NCI-H1048 (cell line): Measurements from ENCODE around the gene SYNC.

ENCODE experiments used
- DNase-seq: peaks from one replicate; lab custom pipeline; 2025; lab: John Stamatoyannopoulos, UW

SYNC gene

GRCh38 chr1:32702599-32703478, at the start of gene SYNC:
Gene SYNC, minus strand, starts transcription at chr1:32702770. Its CDS starts 110 bp downstream, at chr1:32702660.
- no peak for DNase-seq

- DNase-seq = no peak
Observed at GRCh38 chr1:32749771-32750170, 47.2 kb upstream of the SYNC start.

GRCh38 chr1:32749332-32749731, 46.8 kb upstream of the SYNC start:
- DNase-seq = no peak

GRCh38 chr1:32748926-32749325, 46.4 kb upstream of the SYNC start:
- DNase-seq = no peak

GRCh38 chr1:32748348-32748747, 45.8 kb upstream of the SYNC start:
- no peak for DNase-seq

- no peak for DNase-seq
Observed at GRCh38 chr1:32746130-32746529, 43.6 kb upstream of the SYNC start.

- no peak for DNase-seq
Observed at GRCh38 chr1:32744071-32744425, 41.5 kb upstream of the SYNC start.

- no peak for DNase-seq
Observed at GRCh38 chr1:32743380-32744070, 41.0 kb upstream of the SYNC start.

GRCh38 chr1:32742956-32743355, 40.4 kb upstream of the SYNC start:
- DNase-seq = no peak

- no peak for DNase-seq
Observed at GRCh38 chr1:32742199-32742947, 39.8 kb upstream of the SYNC start.

- DNase-seq = no peak
Observed at GRCh38 chr1:32741413-32742198, 39.0 kb upstream of the SYNC start.

GRCh38 chr1:32741059-32741412, 38.5 kb upstream of the SYNC start:
- no peak for DNase-seq

- DNase-seq = no peak
Observed at GRCh38 chr1:32736812-32737791, 34.5 kb upstream of the SYNC start.

GRCh38 chr1:32733582-32734321, 31.2 kb upstream of the SYNC start:
- DNase-seq = no peak

- no peak for DNase-seq
Observed at GRCh38 chr1:32729254-32730046, 26.9 kb upstream of the SYNC start.

- DNase-seq = no peak
Observed at GRCh38 chr1:32728413-32729077, 26.0 kb upstream of the SYNC start.

GRCh38 chr1:32727876-32728275, 25.3 kb upstream of the SYNC start:
- DNase-seq = no peak

- DNase-seq = no peak
Observed at GRCh38 chr1:32725615-32725982, 23.0 kb upstream of the SYNC start.
